Esophagus mucosa (tissue), 1 donor: ENCODE results near the gene ZNF878. TPM values are rescaled to one million over a fixed set of nuclear protein-coding genes. Genes with fewer than 3 reads are reported as not detected.

Experiments
- ATAC-seq: fragments of 200-7000 bp; cut with Tn5 transposase; one replicate; pipeline ENCODE4 v1.9.1; 2020
- total RNA-seq: library from RNA; stranded (reverse); gene quantifications from one replicate; pipeline ENCODE4 v1.2.4, GENCODE V29; 2023
- donor health status: DM: yes; HTN: yes; CAD: no.

ZNF878 gene
- total RNA-seq, 1 donor from 2014 or later: 0.20 TPM

DNA sequence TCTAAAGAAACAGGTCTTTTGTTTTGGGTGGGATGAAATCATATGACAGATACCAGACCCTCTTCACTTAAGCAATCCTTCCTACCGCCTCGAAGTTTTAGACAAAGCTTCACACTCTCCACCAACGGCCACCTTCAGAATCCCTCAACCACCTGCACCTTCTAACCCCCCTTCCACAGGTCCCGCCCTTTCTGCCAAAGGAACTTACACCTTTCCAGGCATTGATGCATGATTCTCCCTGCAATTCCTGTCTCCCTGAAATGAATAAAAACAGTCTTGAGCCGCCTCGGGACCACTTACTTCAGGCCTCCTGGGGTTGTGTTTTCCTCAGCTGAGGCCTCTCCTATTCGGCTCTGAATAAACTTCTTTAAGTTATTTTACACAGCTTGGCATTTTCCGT lies 18.1 kb downstream of the ZNF878 start:
- ATAC-seq: no peak

DNA sequence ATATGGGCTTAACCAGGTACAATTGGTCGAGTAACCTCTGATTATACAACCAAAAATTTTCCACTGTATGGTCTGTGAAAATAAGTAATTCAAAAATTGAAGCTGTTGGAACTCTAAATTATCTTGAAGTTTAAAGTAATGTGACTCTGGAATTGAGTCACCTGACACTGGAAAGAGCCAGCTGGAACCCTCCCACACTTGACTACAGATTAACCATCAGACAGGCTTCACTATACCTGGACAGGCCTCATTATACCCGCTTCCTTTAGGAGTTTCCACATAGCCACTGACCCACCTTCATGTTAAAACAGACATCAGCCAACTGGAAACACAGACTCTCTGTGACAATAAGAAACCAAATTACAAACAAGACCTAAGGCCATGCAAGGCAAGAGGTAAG lies 18.6 kb downstream of the ZNF878 start:
- ATAC-seq: no peak

DNA sequence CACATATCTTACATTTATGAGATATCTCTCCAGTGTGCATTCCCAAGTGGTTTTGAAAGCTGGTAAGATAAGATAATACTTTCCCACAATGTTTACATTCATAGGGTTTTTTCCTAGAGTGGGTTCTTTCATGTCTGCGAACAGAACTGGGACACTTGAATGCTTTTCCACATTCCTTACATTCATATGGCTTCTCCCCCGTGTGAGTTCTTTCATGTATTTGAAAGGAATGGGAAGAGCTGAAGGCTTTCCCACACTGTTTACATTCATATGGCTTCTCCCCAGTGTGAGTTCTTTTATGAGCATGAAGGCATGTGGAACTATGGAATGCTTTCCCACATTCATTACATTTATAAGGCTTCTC lies 37.0 kb downstream of the ZNF878 start:
- ATAC-seq: no peak

DNA sequence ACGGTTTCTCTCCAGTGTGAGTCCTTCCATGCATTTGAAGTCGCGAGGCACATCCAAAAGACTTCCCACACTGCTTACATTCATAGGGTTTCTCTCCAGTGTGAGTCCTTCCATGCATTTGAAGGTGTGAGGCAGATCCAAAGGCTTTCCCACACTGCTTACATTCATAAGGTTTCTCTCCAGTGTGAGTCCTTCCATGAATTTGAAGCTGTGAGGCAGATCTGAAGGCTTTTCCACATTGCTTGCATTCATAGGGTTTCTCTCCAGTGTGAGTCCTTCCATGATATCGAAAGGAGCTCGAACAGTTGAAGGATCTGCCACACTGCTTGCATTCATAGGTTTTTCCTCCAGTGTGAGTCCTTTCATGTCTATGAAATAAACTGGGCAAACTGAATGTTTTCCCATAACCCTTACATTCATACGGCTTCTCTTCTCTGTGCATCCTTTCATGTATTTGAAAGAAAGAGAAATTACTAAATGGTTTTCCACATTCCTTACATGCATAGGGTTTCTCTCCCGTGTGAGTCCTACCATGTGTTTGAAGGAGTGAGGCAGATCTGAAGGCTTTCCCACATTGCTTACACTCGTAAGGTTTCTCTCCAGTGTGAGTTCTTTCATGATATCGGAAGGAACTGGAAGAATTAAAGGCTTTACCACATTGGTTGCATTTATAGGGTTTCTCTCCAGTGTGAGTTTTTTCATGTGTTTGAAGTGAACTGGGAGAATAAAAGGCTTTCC lies 37.6 kb downstream of the ZNF878 start:
- no peak for ATAC-seq

DNA sequence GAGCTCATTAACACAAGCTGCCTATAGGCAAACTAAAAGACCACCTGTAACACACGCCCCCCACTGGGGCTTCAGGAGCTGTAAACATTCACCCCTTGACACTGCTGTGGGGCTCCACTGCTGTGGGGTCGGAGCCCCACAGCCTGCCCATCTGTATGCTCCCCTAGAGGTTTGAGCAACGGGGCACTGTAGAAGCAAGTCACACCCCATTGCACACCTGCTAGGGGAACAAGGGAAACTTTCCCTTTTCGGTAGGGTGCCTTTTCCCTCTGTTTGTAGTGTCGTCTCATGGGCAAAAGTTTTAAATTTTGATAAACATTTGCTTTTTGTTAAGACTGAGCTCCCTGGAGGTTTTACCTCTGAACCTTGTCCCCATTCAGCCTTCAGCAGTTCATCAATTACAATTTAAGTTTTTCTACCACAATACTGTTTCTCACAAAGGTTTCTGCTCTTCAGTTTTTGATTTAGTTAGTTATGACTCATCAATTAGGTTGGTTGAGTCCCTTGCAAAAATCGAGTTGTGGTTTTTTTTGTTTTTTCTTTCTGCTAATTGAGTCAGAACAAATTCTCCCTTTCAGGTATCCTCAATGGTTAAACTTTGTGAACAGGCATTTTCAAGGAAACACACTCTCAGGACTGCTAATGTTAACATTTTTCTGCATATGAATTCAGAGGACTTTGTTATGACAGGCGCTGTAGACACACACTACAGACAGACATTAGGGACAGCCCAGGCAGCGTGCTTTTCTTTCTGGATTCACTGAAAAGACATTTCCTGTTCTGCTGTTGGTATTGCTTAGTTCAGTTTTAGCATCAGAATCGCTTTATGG lies 52.4 kb downstream of the ZNF878 start:
- no peak for ATAC-seq

DNA sequence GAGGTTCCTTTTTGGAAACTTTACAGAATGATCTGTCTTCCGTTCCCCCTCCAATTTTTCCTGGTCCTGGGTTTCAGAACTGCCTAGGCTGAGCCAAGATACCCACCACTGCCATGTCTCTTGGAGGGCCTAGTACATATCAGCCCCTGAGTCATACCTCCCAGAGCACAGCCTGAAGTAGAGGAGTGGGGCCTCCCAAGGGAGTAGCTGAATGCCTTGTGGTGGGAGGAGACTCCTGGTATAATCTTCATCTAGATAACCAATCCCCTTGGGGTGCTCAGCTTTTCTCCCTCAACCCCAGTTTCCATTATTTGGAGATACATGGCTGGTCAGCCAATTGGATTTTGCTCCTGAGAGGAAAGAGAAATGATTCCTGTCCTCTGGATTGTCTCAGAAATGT lies 57.6 kb downstream of the ZNF878 start:
- ATAC-seq: peak; percentile 22

Other genes starting within 250 kb of the ZNF878 start
- 15.4 TPM for gene ZNF440, start 238.7 kb downstream of the ZNF878 start, total RNA-seq
- gene ZNF439, start 204.2 kb downstream of the ZNF878 start, total RNA-seq: 0.84 TPM
- 0.64 TPM for gene ZNF69, start 165.2 kb downstream of the ZNF878 start, total RNA-seq
- gene ZNF700, start 127.9 kb downstream of the ZNF878 start, total RNA-seq: 5.9 TPM
- gene ZNF763, start 87.9 kb downstream of the ZNF878 start, total RNA-seq: 0.96 TPM
- 4.0 TPM for gene ZNF433, start 17.3 kb downstream of the ZNF878 start, total RNA-seq
- gene ZNF844, start 11.8 kb upstream of the ZNF878 start, total RNA-seq: 5.6 TPM
- gene ZNF20, start 87.4 kb upstream of the ZNF878 start, total RNA-seq: 1.7 TPM
- gene ZNF625, start 103.8 kb upstream of the ZNF878 start, total RNA-seq: 1.8 TPM
- gene ZNF136, start 110.1 kb upstream of the ZNF878 start, total RNA-seq: 2.0 TPM
- gene ZNF44, start 241.9 kb upstream of the ZNF878 start, total RNA-seq: 9.1 TPM